Astrocyte of the hippocampus (primary cell): ENCODE measurements around the gene HSD17B8.

Source experiments
- DNase-seq: peaks from one replicate; pipeline ENCODE4 v3.0.0; 2011; ENCODE audit warnings: low read depth, low spot score

HSD17B8 gene

DNA sequence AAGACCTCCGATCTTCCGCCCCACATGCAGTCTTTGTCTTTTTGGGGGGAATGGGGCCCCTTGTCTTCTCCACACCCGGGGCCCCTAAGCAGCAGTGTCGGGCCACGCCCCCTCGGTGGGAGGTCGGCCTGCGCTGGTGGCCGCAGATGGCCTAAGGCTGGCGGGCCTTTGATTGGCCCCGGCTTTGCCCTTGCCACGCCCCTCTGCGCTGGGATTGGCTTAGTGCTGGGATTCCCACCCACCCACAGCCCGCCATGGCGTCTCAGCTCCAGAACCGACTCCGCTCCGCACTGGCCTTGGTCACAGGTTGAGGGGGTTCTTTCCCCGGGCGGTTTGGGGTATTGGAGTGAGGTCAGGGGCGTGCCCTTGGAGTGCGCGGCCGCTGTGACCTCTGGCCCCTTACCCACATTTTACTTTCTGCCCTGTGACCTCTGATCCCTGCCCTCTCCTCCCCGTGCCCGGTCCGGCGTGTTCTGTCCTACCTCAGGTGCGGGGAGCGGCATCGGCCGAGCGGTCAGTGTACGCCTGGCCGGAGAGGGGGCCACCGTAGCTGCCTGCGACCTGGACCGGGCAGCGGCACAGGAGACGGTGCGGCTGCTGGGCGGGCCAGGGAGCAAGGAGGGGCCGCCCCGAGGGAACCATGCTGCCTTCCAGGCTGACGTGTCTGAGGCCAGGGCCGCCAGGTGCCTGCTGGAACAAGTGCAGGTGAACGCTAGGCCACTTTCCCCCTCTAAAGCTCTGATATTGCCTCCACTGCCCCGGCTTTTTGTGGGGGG lies at the start of gene HSD17B8:
Gene HSD17B8 (plus strand): TSS at position 241 of the 776 bp plus-strand sequence. CDS start 14 bp downstream, at position 255.
- peak; percentile 97 for DNase-seq

DNA sequence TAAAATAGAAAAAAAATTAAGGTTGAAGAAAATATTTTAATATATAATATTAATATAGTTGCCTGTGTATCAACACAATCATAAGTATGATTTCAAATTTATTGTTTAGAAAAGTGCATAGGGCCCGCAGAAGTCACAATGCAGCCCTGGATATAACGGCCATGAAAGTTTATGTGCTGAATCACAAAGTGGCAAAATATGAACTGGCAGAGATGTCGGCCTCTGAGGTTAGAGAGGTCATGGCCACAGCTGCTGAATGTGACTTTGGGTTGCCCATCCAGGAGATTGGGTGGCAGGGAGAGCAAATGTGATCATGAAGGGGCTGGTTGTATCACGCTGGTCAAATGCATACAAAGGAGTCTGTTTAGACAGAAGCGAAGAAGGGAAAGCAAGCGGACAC lies 47.9 kb upstream of the HSD17B8 start:
- no peak for DNase-seq

DNA sequence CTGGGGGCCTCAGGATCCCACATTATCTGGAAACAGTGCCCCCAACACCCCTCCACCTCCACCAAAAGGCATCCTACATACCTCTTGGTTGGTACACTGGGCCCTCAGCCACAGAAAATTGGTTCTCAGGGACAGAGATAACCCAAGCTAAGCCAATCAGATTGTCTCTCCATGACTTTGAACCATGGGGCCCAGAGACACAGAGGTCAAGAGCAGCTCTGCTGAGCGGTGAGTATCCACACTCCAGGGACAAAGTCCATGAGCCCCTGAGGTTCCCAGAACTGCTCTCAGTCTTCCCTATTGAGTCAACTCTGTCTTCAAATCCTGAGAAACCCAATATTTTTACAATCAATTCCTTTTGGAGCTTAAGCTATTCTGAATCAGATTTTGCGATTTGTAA lies 47.5 kb upstream of the HSD17B8 start:
- DNase-seq = no peak

DNA sequence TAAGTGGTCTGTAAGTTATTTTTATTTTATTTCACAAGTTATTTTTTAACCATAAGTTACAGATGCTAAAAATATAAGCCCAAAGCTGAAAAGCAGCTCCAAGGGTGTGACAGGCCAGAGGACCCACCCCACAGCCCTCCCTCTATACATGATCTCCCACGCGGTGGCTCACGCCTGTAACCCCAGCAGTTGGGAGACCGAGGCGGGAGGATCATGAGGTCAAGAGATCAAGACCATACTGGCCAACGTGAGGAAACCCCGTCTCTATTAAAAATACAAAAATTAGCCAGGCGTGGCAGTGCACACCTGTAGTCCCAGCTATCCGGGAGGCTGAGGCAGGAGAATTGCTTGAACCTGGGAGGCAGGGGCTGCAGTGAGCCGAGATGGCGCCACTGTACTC lies 44.4 kb upstream of the HSD17B8 start:
- no peak for DNase-seq

DNA sequence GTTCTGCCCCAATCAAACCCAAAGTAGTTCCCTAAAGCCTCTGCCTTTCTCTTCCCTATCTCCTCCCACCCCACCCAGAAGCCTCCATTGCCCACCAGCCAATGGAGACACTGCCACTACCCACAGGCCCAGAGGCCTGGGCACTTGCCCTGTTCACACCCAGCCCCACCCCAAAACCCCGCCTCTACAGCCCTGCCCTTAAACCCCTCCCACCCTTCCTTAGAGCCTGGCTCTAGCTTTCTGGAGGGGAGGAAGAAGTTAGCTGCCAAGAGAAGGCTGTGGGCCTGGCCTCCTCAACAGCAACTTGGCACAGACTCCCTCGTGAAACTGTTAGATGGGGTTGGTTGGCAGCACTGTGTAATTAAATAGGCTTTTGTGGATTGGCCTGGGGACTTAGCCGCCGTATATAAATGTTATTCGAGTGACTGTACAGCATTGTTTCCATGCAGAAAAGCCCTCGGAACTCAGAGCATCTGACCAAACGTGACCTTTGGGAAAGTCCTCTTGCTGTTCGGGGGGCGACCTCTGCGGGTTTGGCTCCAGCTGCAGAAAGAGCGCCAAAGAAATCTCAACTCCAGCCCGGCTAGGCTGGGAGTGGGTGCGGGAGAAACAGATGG lies 43.6 kb upstream of the HSD17B8 start:
- DNase-seq = peak; percentile 97

DNA sequence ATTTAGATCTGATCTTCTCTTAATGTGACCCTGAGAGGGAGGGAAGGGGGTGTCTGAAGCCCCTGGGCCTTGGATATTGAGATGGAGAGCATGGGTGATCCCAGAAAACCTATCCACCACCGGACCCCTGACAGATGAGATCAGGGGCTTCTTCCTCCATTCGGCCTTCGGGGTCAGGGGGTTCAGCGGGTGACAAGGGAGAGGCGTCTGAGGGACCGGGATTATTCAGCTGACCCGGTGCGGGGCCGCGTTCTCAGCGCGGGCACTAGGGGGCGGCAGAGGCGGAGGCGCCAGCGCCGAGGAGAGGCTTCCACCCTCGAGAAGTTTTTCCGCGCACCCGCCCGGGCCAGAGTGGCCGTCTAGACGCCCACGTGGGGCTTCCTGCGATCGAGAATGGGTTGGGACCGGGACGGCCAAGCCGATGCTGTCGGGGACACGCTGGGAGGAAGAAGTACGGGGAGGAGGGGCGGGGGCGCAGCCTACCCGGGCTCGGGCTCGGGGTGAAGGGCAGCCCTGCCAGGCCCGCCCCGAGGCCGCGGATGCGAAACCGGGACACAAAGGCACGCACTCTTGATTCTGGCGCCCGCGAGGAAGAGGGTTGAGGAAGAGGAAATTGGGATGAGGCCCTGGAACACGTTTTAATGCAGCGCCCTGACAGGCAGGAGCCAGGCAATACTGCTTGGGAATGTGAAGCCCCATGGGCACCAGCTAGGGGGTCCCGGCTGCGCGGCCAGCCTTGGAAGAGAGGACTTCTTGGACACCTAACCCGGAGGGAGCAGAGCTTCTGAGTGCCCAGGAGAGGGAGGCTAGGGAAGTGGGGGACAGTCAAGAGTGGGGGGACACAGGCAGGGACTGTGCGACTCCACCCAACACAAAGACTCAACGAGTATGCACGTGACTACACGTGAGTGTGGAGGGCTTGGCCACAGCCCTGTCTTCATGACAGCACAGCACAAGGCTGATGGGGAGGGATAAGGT lies 42.8 kb upstream of the HSD17B8 start:
- DNase-seq = peak; percentile 87

DNA sequence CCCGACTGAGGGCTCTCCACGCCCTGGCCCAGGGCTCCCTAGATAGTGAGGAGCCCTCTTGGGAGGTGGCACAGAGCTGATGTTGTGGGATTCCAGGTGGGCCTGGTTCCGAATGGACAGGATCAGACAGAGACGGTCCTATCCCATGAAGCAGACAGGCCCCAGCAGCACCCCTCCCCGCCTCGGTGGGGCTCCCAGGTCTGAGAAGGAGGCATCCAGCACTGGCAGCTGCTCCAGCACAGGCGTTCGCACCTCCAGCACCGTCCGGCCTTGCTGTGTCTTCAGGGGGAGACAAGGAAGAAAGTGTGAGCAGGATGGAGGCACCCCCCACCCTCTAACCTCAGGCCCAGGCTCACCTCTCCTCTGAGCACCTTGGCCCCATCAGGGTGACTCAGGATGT lies 40.9 kb upstream of the HSD17B8 start:
- no peak for DNase-seq

DNA sequence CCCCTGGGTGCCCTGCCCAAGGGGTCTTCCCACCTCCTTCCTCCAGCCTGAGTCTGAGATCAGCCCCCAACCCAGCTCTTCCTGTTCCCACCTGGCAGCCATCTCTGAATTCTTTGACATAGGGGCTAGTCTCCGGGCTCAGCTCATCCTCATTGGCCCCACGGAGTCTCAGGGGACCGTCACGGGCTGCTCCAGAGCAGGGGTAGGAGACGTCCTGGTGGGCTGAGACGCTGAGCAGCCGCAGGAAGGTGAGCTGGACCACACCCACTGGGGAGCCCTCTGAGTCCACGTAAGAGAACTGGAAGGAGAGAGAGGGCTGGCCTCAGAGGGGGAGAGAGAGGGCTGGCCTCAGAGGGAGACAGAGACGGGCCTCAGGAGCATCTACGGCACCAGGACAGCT lies 40.3 kb upstream of the HSD17B8 start:
- DNase-seq = no peak

DNA sequence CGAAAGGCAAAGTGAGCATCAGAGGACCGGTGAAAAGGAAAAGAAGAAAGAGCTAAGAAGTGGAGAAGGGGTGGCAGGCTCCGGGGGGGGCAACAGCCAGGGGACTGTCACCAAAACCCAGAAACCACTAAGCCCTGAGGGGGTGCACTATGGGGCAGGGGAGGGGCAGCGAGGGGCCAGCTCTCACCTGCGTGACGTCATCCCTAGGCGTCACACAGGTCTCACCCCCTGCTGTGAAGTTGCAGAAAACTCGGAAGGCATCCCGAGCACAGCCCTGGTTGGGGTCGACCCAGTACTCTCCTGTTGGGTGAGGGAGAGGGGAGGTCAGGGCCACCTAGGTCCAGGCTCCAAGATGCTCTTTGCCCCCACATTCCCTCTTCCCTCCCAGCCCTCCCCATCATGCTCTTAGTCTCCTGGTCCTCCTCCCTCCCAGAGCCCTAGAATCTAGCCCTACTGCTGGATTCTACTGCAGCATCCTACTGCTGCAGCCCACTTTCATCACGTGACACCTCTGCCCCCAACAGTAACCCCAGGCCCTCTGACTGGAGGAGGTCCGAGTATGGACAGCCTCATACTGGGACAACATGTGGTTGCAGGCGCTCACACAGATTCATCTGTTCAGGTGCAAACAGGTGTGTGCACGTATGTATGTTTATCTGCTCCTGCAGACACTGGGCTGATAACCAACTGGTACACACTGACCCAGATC lies 39.6 kb upstream of the HSD17B8 start:
- DNase-seq = no peak

DNA sequence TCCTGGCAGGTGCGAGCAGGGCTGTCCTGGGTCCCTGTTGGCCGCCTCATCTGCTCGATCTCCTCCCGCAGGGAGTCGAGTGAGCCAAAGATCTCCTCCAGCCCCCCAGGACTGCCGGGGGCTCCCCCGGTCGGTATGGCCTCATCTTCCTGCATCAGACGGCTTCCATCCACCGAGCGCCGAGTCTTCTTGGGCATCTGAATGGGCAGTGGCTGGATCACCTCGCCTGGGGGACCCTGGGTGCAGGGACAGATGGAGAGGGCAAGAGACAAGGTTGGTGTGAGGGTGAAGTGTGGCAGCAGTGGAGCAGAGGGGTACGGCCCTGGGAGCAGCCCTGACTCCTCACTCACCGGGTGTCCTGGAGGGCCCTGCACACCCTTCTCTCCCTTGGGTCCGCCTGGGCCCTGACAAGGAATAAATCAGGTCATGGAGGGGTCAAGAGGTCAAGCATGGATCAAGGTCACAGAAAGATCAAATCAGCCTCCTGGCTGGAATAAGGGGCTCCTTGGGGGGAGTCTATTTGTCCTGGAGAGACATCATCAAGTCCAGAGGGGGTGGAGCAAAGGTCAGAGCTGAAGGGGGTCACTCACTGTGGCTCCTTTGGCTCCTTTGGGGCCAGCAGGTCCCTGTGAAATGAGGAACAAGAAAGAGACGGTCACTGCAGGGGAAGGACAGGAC lies 38.7 kb upstream of the HSD17B8 start:
- DNase-seq = no peak

DNA sequence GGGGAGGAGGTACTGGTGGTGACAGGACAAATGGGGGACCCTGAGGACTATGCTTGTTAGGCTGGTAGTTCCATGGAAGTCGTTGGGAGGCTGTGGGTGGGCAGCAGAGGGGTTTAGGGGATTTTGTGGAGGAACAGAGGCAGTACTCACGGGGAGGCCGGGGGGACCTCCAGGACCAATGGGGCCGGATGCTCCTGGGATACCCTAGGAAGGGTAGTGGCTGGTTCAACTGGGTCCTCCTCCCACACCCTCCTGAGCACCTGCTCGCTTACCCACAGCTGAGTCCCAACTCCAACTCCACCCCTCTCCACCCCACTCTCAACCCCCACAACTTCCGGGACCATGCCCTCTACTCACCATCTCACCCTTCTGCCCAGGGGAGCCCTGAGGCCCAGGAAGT lies 38.1 kb upstream of the HSD17B8 start:
- DNase-seq = no peak

DNA sequence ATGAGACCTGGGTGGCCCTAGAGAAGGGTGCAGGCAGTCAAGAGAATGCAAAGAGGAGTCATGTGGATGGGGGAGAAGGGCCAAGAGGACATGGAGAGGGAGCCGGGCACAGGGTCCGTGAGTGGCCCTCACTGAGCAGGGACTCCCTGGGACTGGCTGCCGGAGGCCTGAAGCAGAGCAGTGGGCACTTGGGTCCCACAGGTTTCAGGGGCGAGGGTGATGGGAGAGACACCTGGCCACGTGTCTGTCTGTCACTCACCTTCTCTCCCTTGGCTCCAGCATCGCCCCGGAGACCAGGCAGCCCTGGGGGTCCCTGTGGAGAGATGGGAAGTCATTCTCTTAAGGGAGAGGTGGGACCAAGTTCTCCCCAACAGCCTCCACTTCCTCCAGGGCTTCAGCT lies 37.6 kb upstream of the HSD17B8 start:
- DNase-seq = no peak

DNA sequence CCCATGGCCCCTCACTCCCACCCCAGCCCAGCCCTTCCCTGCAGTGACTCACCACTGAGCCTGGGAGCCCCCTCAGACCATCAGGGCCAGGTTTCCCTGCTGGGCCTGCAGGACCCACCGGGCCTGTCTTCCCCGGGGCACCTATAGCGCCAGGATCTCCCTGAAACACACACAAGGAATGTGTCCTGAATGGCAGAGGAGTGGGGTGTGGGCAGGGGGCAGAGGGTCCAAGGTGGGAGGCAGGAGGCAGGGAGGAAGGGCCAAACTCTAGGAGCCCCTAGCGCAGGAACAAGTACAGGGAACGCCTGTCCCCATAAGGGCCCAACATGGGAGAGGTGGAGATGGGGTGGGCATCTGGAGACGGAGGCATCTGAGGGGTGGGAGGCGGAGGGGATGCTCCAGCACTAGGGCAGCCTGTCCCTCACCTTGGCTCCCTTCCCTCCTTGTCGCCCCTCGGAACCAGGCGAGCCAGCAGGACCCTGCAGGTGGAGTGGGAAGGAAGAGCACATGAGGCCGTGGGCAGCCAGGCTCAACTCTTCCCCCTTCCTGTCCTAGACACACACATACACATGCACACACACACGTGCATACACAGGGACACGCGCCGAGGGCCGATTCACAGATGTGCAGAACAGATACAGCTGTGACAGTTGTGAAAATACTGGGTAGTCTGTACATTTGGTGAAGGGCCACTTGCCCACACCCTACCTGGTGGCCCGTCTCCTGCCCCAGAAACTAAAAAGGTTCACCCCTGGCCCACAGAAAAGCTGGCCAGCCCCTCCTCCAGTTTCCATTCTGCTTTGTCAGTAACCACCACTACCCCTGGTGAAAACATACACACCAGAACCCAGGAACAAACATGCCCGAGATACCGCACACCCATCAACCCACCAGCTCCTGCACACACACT lies 36.8 kb upstream of the HSD17B8 start:
- no peak for DNase-seq

DNA sequence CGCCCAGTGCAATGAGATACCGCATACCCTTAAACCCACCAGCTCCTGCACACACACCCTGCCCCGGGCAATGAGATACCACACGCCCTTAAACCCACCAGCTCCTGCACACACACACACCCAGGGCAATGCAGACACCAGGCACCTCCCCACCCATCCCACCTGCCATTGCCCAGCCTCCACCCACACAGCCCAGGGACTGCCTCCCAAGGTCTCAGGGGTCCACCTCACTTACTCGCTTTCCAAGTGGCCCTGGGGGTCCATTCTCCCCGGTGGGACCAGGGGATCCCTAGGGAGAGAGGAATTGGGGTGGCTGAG lies 36.2 kb upstream of the HSD17B8 start:
- no peak for DNase-seq

DNA sequence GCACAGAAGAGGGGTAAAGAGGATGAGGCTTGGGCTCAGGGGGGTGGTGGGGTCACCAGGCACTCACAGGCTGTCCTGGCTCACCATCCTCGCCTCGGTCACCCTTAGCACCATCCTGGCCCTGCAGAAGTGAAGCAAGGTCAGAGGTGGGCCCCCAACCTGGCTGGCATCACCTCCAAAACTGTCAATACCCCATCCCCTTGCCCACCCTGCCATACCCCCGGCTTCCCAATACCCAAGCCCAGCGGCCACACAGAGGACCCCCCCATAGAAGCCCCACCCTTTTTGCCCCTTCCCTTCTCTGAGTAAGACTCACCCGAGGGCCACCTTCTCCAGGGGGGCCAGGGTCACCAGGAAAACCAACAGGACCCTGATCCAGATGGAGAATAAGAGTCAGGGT lies 35.8 kb upstream of the HSD17B8 start:
- no peak for DNase-seq

DNA sequence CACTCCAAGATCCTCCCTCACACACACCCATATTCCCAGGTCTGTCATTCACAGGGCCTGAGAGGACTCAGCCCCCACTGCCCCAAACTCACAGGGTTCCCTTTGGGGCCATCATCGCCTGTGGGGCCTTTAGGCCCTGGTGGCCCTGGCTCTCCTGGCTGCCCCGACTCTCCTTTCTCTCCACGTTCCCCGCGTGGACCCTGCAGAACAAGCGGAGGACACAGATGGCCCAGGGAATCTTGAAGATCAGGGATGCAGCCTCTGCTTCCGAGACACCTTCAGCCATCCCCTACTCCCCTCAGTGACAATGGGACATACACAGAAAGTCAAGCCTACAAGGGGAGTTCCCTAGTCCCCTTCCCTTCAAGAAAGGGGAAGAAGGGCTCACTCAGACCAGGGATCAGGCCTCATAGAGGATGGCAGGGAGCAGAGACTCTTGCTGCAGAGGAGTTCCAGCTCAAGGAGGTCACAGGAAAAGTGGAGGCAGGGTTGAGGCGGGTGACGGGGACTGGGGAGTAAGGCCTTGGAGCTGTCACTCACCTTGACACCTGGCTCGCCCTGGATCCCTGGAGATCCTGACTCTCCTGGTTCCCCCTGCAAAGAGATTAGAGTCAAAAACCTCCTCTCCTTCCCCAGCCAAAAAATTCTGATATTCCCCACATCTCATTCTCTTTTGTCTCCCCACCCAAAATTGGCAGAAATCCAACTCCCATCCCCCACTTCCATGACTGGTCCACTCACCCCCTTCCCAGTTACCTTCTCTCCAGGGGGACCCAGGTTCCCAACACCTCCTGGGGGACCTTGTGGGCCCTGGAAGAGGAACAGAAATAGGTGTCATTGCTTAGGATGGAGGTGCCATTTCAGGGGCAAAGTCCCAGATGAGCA lies 34.9 kb upstream of the HSD17B8 start:
- no peak for DNase-seq

DNA sequence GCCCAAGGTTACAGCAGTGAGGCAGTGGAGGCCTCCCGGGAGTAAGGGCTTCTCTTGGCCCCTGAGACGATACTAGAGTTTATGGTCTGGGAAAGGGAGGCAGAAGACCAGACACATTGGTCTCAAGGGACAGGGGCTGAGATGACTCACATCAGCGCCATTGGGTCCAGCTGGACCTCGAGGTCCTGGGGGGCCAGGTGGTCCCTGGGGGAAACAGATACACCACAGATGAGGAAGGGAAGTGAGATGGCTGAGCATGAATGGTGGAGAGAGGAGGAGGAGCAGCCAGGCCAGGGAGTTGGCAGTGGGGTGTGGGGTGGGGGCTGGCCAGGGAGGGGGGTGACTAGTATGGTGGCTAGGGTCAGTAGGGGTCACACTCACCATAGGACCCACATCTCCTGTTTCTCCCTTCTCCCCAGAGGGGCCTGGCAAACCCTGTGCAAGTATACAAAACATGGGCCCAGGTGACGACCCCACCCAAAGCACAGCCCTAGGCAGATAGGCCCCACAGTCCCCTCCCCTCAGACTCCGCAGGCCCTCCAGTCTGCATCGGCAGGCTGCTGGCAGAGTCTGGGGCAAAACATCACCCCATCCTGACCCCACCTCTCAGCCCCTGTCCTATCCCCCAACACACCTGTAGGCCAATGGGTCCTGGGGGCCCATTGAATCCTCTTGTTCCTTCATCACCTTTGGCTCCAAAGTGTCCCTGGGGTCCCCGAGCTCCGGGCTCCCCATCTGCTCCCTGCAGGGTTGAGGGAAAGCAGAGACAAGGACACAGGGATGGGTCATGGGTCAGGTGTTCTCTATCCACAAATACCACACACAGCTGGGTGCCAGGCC lies 34.1 kb upstream of the HSD17B8 start:
- DNase-seq = no peak
